Activated CD8-positive, alpha-beta T cell treated with anti-CD3 and anti-CD28 coated beads for 36 hours (primary cell): ENCODE data around the gene TPSB2. TPM values are rescaled to one million over a fixed set of nuclear protein-coding genes. Genes with fewer than 3 reads are reported as not detected.

ENCODE experiments used
- ATAC-seq: fragments of 200-7000 bp; cut with Tn5 transposase; one replicate; pipeline ENCODE4 v1.10.0; 2021; ENCODE audit warnings: mild to moderate bottlenecking, moderate library complexity
- CTCF ChIA-PET: fragments of 350-600 bp; sonication (Branson Sonifier 250); formaldehyde crosslinking; loops from one replicate; lab custom pipeline; 2021; ENCODE audit warnings: antibody characterized with exemption; lab: Charles Lee
- POLR2A ChIA-PET: fragments of 350-600 bp; sonication (Branson Sonifier 250); formaldehyde crosslinking; loops from one replicate; lab custom pipeline; 2021; ENCODE audit warnings: antibody characterized with exemption; lab: Charles Lee
- DNase-seq: peaks from one replicate; pipeline ENCODE4 v3.0.0-alpha.2; 2020
- H3K27ac Mint-ChIP-seq: one replicate; pipeline ENCODE4 v1.8.0; 2021; ENCODE audit warnings: mild to moderate bottlenecking, mixed read lengths
- H3K27me3 Mint-ChIP-seq: one replicate; pipeline ENCODE4 v1.8.0; 2021; ENCODE audit warnings: mixed read lengths
- H3K36me3 Mint-ChIP-seq: one replicate; pipeline ENCODE4 v1.8.0; 2021; ENCODE audit warnings: low read depth, mixed read lengths
- H3K4me1 Mint-ChIP-seq: one replicate; pipeline ENCODE4 v1.8.0; 2021; ENCODE audit warnings: low read depth, mixed read lengths
- H3K4me3 Mint-ChIP-seq: one replicate; pipeline ENCODE4 v1.8.0; 2021; ENCODE audit warnings: mild to moderate bottlenecking, moderate library complexity, mixed read lengths
- H3K9me3 Mint-ChIP-seq: one replicate; pipeline ENCODE4 v1.8.0; 2021; ENCODE audit warnings: mixed read lengths
- CTCF ChIP-seq: fragments of 200-600 bp; IDR thresholded peaks from one replicate; pipeline ENCODE4 v1.8.0; 2022; ENCODE audit warnings: antibody characterized with exemption, mild to moderate bottlenecking
- intact Hi-C: fragments of 100-400 bp; cut with micrococcal nuclease; formaldehyde crosslinking; loops from one replicate; pipeline ENCODE4 v1.10.0; 2022
- total RNA-seq, 2 experiments: library from RNA; stranded (reverse); gene quantifications; one replicate each; pipeline ENCODE4 v1.2.3, GENCODE V29; 2021

TPSB2 gene
- total RNA-seq, 2 experiments from 2014 or later: not detected

- Mint-ChIP-seq H3K36me3 (no peaks in the 10 kb centered on the region), H3K4me3 (no peak overlapping the region), H3K27ac (no peak overlapping the region), H3K27me3 (no peaks in the 10 kb centered on the region), H3K4me1 (no peaks in the 10 kb centered on the region), H3K9me3 (no peaks in the 10 kb centered on the region)
- DNase-seq (no peak), ATAC-seq (no peak)
- intact Hi-C loops: no loop called here
- no peak for TF ChIP-seq CTCF
- ChIA-PET POLR2A (interaction anchor here (1.3 kb wide), 1 partner anchor 9 kb away, joined by 3 read pairs; no protein-coding TSS in a partner anchor), CTCF (interaction anchor here (1.4 kb wide), 1 partner anchor 124 kb away, joined by 5 read pairs; no protein-coding TSS in a partner anchor)
These were observed 48.3 kb downstream of the TPSB2 start for GRCh38 chr16:1181404-1182315.

GRCh38 chr16:1180549-1181403 is 49.2 kb downstream of the TPSB2 start:
- ChIA-PET POLR2A (interaction anchor here (1.3 kb wide), 1 partner anchor 8 kb away, joined by 3 read pairs; no protein-coding TSS in a partner anchor), CTCF (no interaction called here)
- Mint-ChIP-seq H3K27me3 (no peaks in the 10 kb centered on the region), H3K4me3 (no peak overlapping the region), H3K27ac (no peak overlapping the region), H3K4me1 (no peaks in the 10 kb centered on the region), H3K36me3 (no peaks in the 10 kb centered on the region), H3K9me3 (no peaks in the 10 kb centered on the region)
- DNase-seq (no peak), ATAC-seq (no peak)
- TF ChIP-seq CTCF: no peak
- intact Hi-C loops: no loop called here

Other genes with a start within 250 kb of the TPSB2 start
- gene SOX8, start 248.4 kb downstream of the TPSB2 start, total RNA-seq: 1 to 10 TPM; 1.6 to 2.1 TPM
- not detected for gene SSTR5, start 157.4 kb downstream of the TPSB2 start, total RNA-seq
- not detected for gene C1QTNF8, start 133.9 kb downstream of the TPSB2 start, total RNA-seq
- under 1 TPM; 0.27 to 0.34 TPM for gene CACNA1H, start 77.1 kb downstream of the TPSB2 start, total RNA-seq
- not detected for gene TPSG1, start 4.9 kb downstream of the TPSB2 start, total RNA-seq
- gene TPSAB1, start 10.5 kb upstream of the TPSB2 start, total RNA-seq: not detected
- not detected for gene TPSD1, start 25.9 kb upstream of the TPSB2 start, total RNA-seq
- 100 to 1,000 TPM; 245 to 254 TPM for gene UBE2I, start 79.5 kb upstream of the TPSB2 start, total RNA-seq
- gene BAIAP3, start 103.5 kb upstream of the TPSB2 start, total RNA-seq: under 1 TPM; 0.27 to 0.68 TPM
- gene TSR3, start 121.7 kb upstream of the TPSB2 start, total RNA-seq: 10 to 100 TPM; 54.7 to 57.4 TPM
- gene GNPTG, start 121.7 kb upstream of the TPSB2 start, total RNA-seq: 10 to 100 TPM; 17.3 to 19.2 TPM
- gene UNKL, start 184.5 kb upstream of the TPSB2 start, total RNA-seq: 10 to 100 TPM; 32.4 to 38.1 TPM
- 10 to 100 TPM; 16.4 to 17.8 TPM for gene UQCC4, start 190.6 kb upstream of the TPSB2 start, total RNA-seq
- gene PERCC1, start 200.9 kb upstream of the TPSB2 start, total RNA-seq: under 1 TPM in 1 of 2 experiments, not detected in 1; 0.29 TPM
- 1 to 10 TPM; 1.3 to 1.4 TPM for gene CCDC154, start 214.4 kb upstream of the TPSB2 start, total RNA-seq
- gene CLCN7, start 244.8 kb upstream of the TPSB2 start, total RNA-seq: 10 to 100 TPM; 35.5 to 36.8 TPM